Trophoblast cell (in vitro differentiated cells and primary cell): Measurements from ENCODE around the gene NDUFAF5.

ENCODE experiments used
- DNase-seq, 2 donors: peaks; one replicate each; pipeline ENCODE4 v3.0.0-alpha.2; 2016
- H2AFZ ChIP-seq: 2 replicates; pipeline ENCODE4 v1.6.1; 2013; ENCODE audit warnings: low read length, moderate library complexity, mild to moderate bottlenecking; ENCODE audit not compliant: insufficient read depth, poor library complexity
- H2AK5ac ChIP-seq: 2 replicates; pipeline ENCODE4 v1.6.1; 2013; ENCODE audit warnings: mild to moderate bottlenecking, low read length
- H2BK120ac ChIP-seq: 2 replicates; pipeline ENCODE4 v1.6.1; 2013; ENCODE audit warnings: low read length, mild to moderate bottlenecking, moderate library complexity; ENCODE audit not compliant: insufficient read depth, poor library complexity
- H2BK12ac ChIP-seq: 2 replicates; pipeline ENCODE4 v1.6.1; 2013; ENCODE audit warnings: mild to moderate bottlenecking, low read length, moderate library complexity
- H2BK5ac ChIP-seq: 2 replicates; pipeline ENCODE4 v1.6.1; 2013; ENCODE audit warnings: low read length, low read depth, moderate library complexity, mild to moderate bottlenecking; ENCODE audit not compliant: poor library complexity
- H3K14ac ChIP-seq: 2 replicates; pipeline ENCODE4 v1.6.1; 2013; ENCODE audit warnings: mild to moderate bottlenecking, low read length
- H3K18ac ChIP-seq: 2 replicates; pipeline ENCODE4 v1.6.1; 2013; ENCODE audit warnings: mild to moderate bottlenecking, low read length
- H3K23ac ChIP-seq: 2 replicates; pipeline ENCODE4 v1.6.1; 2013; ENCODE audit warnings: low read length
- H3K27ac ChIP-seq: 2 replicates; pipeline ENCODE4 v1.5.1; 2013; ENCODE audit warnings: low read depth, mild to moderate bottlenecking, inconsistent platforms, low read length, moderate library complexity
- H3K27me3 ChIP-seq: 2 replicates; pipeline ENCODE4 v1.6.1; 2013; ENCODE audit warnings: inconsistent platforms, mild to moderate bottlenecking, low read length, moderate library complexity; ENCODE audit not compliant: insufficient read depth
- H3K36me3 ChIP-seq, 2 experiments: 1 replicate in 1 of 2; 2 replicates in 1 of 2; pipeline ENCODE4 v1.6.1; 2013; ENCODE audit warnings: low read length in 2 of 2, mild to moderate bottlenecking in 2 of 2, moderate library complexity in 1 of 2; ENCODE audit not compliant: insufficient read depth in 2 of 2, control insufficient read depth in 1 of 2
- H3K4ac ChIP-seq: 2 replicates; pipeline ENCODE4 v1.6.1; 2013; ENCODE audit warnings: low read depth, mild to moderate bottlenecking, low read length, moderate library complexity
- H3K4me1 ChIP-seq, 2 experiments: 1 replicate in 1 of 2; 2 replicates in 1 of 2; pipeline ENCODE4 v1.6.1; 2013; ENCODE audit warnings: low read length in 2 of 2, mild to moderate bottlenecking in 2 of 2, moderate library complexity in 1 of 2; ENCODE audit not compliant: insufficient read depth in 2 of 2, control insufficient read depth in 1 of 2
- H3K4me2 ChIP-seq: 2 replicates; pipeline ENCODE4 v1.6.1; 2013; ENCODE audit warnings: inconsistent platforms, mild to moderate bottlenecking, low read length, moderate library complexity
- H3K4me3 ChIP-seq: 2 replicates; pipeline ENCODE4 v1.5.1; 2013; ENCODE audit warnings: mild to moderate bottlenecking, low read depth, low read length, inconsistent platforms
- H3K79me1 ChIP-seq: one replicate; pipeline ENCODE4 v1.6.1; 2013; ENCODE audit warnings: low read length
- H3K79me2 ChIP-seq: 2 replicates; pipeline ENCODE4 v1.6.1; 2013; ENCODE audit warnings: low read length, mild to moderate bottlenecking; ENCODE audit not compliant: control insufficient read depth, insufficient read depth, poor library complexity
- H3K9ac ChIP-seq: 2 replicates; pipeline ENCODE4 v1.6.1; 2013; ENCODE audit warnings: mild to moderate bottlenecking, low read length
- H3K9me3 ChIP-seq: 2 replicates; pipeline ENCODE4 v1.6.1; 2013; ENCODE audit warnings: low read depth, mild to moderate bottlenecking, control low read depth, inconsistent platforms, low read length; ENCODE audit not compliant: insufficient read depth
- H4K12ac ChIP-seq: 2 replicates; pipeline ENCODE4 v1.6.1; 2013; ENCODE audit warnings: low read depth, mild to moderate bottlenecking, low read length, moderate library complexity
- H4K8ac ChIP-seq: 2 replicates; pipeline ENCODE4 v1.6.1; 2013; ENCODE audit warnings: low read depth, mild to moderate bottlenecking, low read length, moderate library complexity
- H4K91ac ChIP-seq: one replicate; pipeline ENCODE4 v1.6.1; 2013; ENCODE audit warnings: low read depth, mild to moderate bottlenecking, low read length, moderate library complexity
- WGBS: extraction: QIAGEN DNeasy Blood & Tissue Kit; methylation state at CpG from one replicate; pipeline ENCODE4 v1.1.7; 2013; ENCODE audit warnings: missing lambda C conversion rate; ENCODE audit not compliant: insufficient read length, insufficient coverage; ENCODE audit errors: extremely low coverage; 5-methylcytosine and 5-hydroxymethylcytosine counted together

NDUFAF5 gene

GRCh38 chr20:13840093-13840465, 55.3 kb downstream of the NDUFAF5 start:
- no CpG with 5 or more reads among the region's 4 CpGs for WGBS
- H3K9me3 ChIP-seq, result peaks cover 2% of the 10 kb centered on the region
- no peak overlapping the region for H2AK5ac ChIP-seq
- H3K4me3 ChIP-seq, result no peak overlapping the region
- H3K36me3 ChIP-seq, result no peaks in the 10 kb centered on the region
- no peak overlapping the region for H3K4ac ChIP-seq
- no peak overlapping the region for H3K14ac ChIP-seq
- H3K9ac ChIP-seq, result no peak overlapping the region
- H3K4me2 ChIP-seq, result no peak overlapping the region
- no peak overlapping the region for H3K27ac ChIP-seq
- no peak overlapping the region for H4K8ac ChIP-seq
- no peak overlapping the region for H2AFZ ChIP-seq
- DNase-seq, result no peak
- H3K23ac ChIP-seq, result no peak overlapping the region
- no peak overlapping the region for H2BK12ac ChIP-seq
- no peak overlapping the region for H4K91ac ChIP-seq
- H3K79me1 ChIP-seq, result no peaks in the 10 kb centered on the region
- H3K27me3 ChIP-seq, result no peaks in the 10 kb centered on the region
- no peak overlapping the region for H2BK120ac ChIP-seq
- H3K79me2 ChIP-seq, result no peaks in the 10 kb centered on the region
- no peak overlapping the region for H4K12ac ChIP-seq
- H2BK5ac ChIP-seq, result no peak overlapping the region
- peaks cover 0 to 2% of the 10 kb centered on the region in 2 experiments for H3K4me1 ChIP-seq
- no peak overlapping the region for H3K18ac ChIP-seq

- Histone ChIP-seq H3K23ac (no peak overlapping the region), H3K14ac (no peak overlapping the region), H2BK5ac (no peak overlapping the region), H3K79me2 (no peaks in the 10 kb centered on the region), H3K4ac (no peak overlapping the region), H3K9me3 (peaks cover 2% of the 10 kb centered on the region), H3K27me3 (no peaks in the 10 kb centered on the region), H2AFZ (no peak overlapping the region), H4K8ac (no peak overlapping the region), H3K36me3 (no peaks in the 10 kb centered on the region), H3K4me3 (no peak overlapping the region), H2BK12ac (no peak overlapping the region), H4K91ac (no peak overlapping the region), H3K18ac (no peak overlapping the region), H2AK5ac (no peak overlapping the region), H2BK120ac (no peak overlapping the region), H3K27ac (no peak overlapping the region), H3K4me1 (peaks cover 0 to 2% of the 10 kb centered on the region in 2 experiments), H4K12ac (no peak overlapping the region), H3K9ac (no peak overlapping the region), H3K4me2 (no peak overlapping the region), H3K79me1 (no peaks in the 10 kb centered on the region)
- no peak for DNase-seq
- WGBS, result no CpG with 5 or more reads among the region's 3 CpGs
These were observed 56.4 kb downstream of the NDUFAF5 start for GRCh38 chr20:13841206-13841605.

GRCh38 chr20:13844296-13844695, 59.5 kb downstream of the NDUFAF5 start:
- no peaks in the 10 kb centered on the region for H3K27me3 ChIP-seq
- H3K9me3 ChIP-seq, result no peaks in the 10 kb centered on the region
- peak overlapping the region; percentile 51 for H3K4me3 ChIP-seq
- H2BK5ac ChIP-seq, result no peak overlapping the region
- H3K23ac ChIP-seq, result no peak overlapping the region
- H3K36me3 ChIP-seq, result no peaks in the 10 kb centered on the region
- no peak overlapping the region for H3K4ac ChIP-seq
- H2BK12ac ChIP-seq, result no peak overlapping the region
- no peak overlapping the region for H3K14ac ChIP-seq
- WGBS, result no CpG with 5 or more reads among the region's 4 CpGs
- no peak overlapping the region for H4K8ac ChIP-seq
- no peak overlapping the region for H3K18ac ChIP-seq
- peaks cover 0 to 2% of the 10 kb centered on the region in 2 experiments for H3K4me1 ChIP-seq
- no peak overlapping the region for H3K4me2 ChIP-seq
- H4K91ac ChIP-seq, result no peak overlapping the region
- H2AK5ac ChIP-seq, result no peak overlapping the region
- no peaks in the 10 kb centered on the region for H3K79me1 ChIP-seq
- no peak overlapping the region for H2BK120ac ChIP-seq
- no peak for DNase-seq
- H3K9ac ChIP-seq, result no peak overlapping the region
- no peaks in the 10 kb centered on the region for H3K79me2 ChIP-seq
- no peak overlapping the region for H2AFZ ChIP-seq
- no peak overlapping the region for H4K12ac ChIP-seq
- H3K27ac ChIP-seq, result no peak overlapping the region

- no peak overlapping the region for H4K12ac ChIP-seq
These were observed 66.5 kb downstream of the NDUFAF5 start for GRCh38 chr20:13851279-13851678.

More at GRCh38 chr20:13851279-13851678, 66.5 kb downstream of the NDUFAF5 start:
- Histone ChIP-seq H3K36me3 (no peaks in the 10 kb centered on the region), H2BK12ac (no peak overlapping the region), H3K4me1 (no peaks in the 10 kb centered on the region), H2BK120ac (no peak overlapping the region), H3K9ac (no peak overlapping the region), H4K8ac (no peak overlapping the region), H3K9me3 (no peaks in the 10 kb centered on the region), H3K18ac (no peak overlapping the region), H3K4ac (no peak overlapping the region), H3K4me3 (no peak overlapping the region), H2AK5ac (no peak overlapping the region), H3K23ac (no peak overlapping the region), H3K4me2 (no peak overlapping the region), H3K27ac (no peak overlapping the region), H2BK5ac (no peak overlapping the region), H3K27me3 (no peaks in the 10 kb centered on the region), H3K79me2 (no peaks in the 10 kb centered on the region), H3K79me1 (no peaks in the 10 kb centered on the region), H3K14ac (no peak overlapping the region), H4K91ac (no peak overlapping the region), H2AFZ (no peak overlapping the region)
- WGBS, result no CpG with 5 or more reads among the region's 2 CpGs
- no peak for DNase-seq
